ENCODE data around the gene TFF3.

Gene TFF3

GRCh38 chr21:42264245-42265195, 50.7 kb downstream of the TFF3 start:
- no peaks in the 10 kb centered on the region for H3K36me3 ChIP-seq (ENCODE audit: low read length)
- no peaks in the 10 kb centered on the region for H3K9me3 ChIP-seq (ENCODE audit: insufficient read depth, low read length)
- no peaks in the 10 kb centered on the region for H3K27me3 ChIP-seq (ENCODE audit: low read length)
- H3K9me2 ChIP-seq (replicated peaks; ENCODE audit: insufficient read depth, low read length) = no peaks in the 10 kb centered on the region
- H3K4me3 ChIP-seq (ENCODE audit: insufficient read depth, low read length, poor library complexity, severe bottlenecking) = no peak overlapping the region
- H4K20me1 ChIP-seq (ENCODE audit: low read depth, low read length) = no peaks in the 10 kb centered on the region
- H3K79me2 ChIP-seq (ENCODE audit: insufficient read depth, low read length) = no peaks in the 10 kb centered on the region
- H3K27ac ChIP-seq (ENCODE audit: low read depth, low read length) = no peak overlapping the region
- no peak for TF ChIP-seq CTCF (IDR thresholded peaks at IDR 0.05; ENCODE audit: insufficient read depth, low read length, poor library complexity, severe bottlenecking)
- TF ChIP-seq EZH2phosphoT487 (conservative IDR thresholded peaks at IDR 0.05; ENCODE audit: low read length) = no peak
- no peak overlapping the region for H3K9ac ChIP-seq (ENCODE audit: low read length)
- H3F3A ChIP-seq (ENCODE audit: insufficient read depth) = no peaks in the 10 kb centered on the region
- no peak overlapping the region for H3K4me2 ChIP-seq (ENCODE audit: low read depth, low read length, poor library complexity, severe bottlenecking)
- no peak overlapping the region for H2AFZ ChIP-seq (ENCODE audit: low read depth, low read length, severe bottlenecking)

- TF ChIP-seq CTCF (IDR thresholded peaks at IDR 0.05; ENCODE audit: insufficient read depth, low read length, poor library complexity, severe bottlenecking) (no peak), EZH2phosphoT487 (conservative IDR thresholded peaks at IDR 0.05; ENCODE audit: low read length) (no peak)
- no peaks in the 10 kb centered on the region for H3K36me3 ChIP-seq (ENCODE audit: low read length)
- H3K9me2 ChIP-seq (replicated peaks; ENCODE audit: insufficient read depth, low read length) = no peaks in the 10 kb centered on the region
- H4K20me1 ChIP-seq (ENCODE audit: low read depth, low read length) = no peaks in the 10 kb centered on the region
- H3K79me2 ChIP-seq (ENCODE audit: insufficient read depth, low read length) = no peaks in the 10 kb centered on the region
- H3K27me3 ChIP-seq (ENCODE audit: low read length) = no peaks in the 10 kb centered on the region
- H2AFZ ChIP-seq (ENCODE audit: low read depth, low read length, severe bottlenecking) = no peak overlapping the region
- H3K9ac ChIP-seq (ENCODE audit: low read length) = no peak overlapping the region
- H3K4me2 ChIP-seq (ENCODE audit: low read depth, low read length, poor library complexity, severe bottlenecking) = no peak overlapping the region
- H3K27ac ChIP-seq (ENCODE audit: low read depth, low read length) = no peak overlapping the region
- no peak overlapping the region for H3K4me3 ChIP-seq (ENCODE audit: insufficient read depth, low read length, poor library complexity, severe bottlenecking)
- H3F3A ChIP-seq (ENCODE audit: insufficient read depth) = no peaks in the 10 kb centered on the region
- no peaks in the 10 kb centered on the region for H3K9me3 ChIP-seq (ENCODE audit: insufficient read depth, low read length)
Observed at GRCh38 chr21:42263591-42264131, 51.5 kb downstream of the TFF3 start.

- Histone ChIP-seq H3K4me2 (ENCODE audit: low read depth, low read length, poor library complexity, severe bottlenecking) (no peak overlapping the region), H3K9me3 (ENCODE audit: insufficient read depth, low read length) (no peaks in the 10 kb centered on the region), H2AFZ (ENCODE audit: low read depth, low read length, severe bottlenecking) (no peak overlapping the region), H3K27ac (ENCODE audit: low read depth, low read length) (no peak overlapping the region), H3K9ac (ENCODE audit: low read length) (no peak overlapping the region), H3K36me3 (ENCODE audit: low read length) (no peaks in the 10 kb centered on the region), H3K4me3 (ENCODE audit: insufficient read depth, low read length, poor library complexity, severe bottlenecking) (no peak overlapping the region), H3K79me2 (ENCODE audit: insufficient read depth, low read length) (no peaks in the 10 kb centered on the region), H3K27me3 (ENCODE audit: low read length) (no peaks in the 10 kb centered on the region), H3F3A (ENCODE audit: insufficient read depth) (no peaks in the 10 kb centered on the region), H4K20me1 (ENCODE audit: low read depth, low read length) (no peaks in the 10 kb centered on the region), H3K9me2 (replicated peaks; ENCODE audit: insufficient read depth, low read length) (no peaks in the 10 kb centered on the region)
- TF ChIP-seq CTCF (IDR thresholded peaks at IDR 0.05; ENCODE audit: insufficient read depth, low read length, poor library complexity, severe bottlenecking) (no peak), EZH2phosphoT487 (conservative IDR thresholded peaks at IDR 0.05; ENCODE audit: low read length) (no peak)
Observed at GRCh38 chr21:42262831-42263231, 52.4 kb downstream of the TFF3 start.

All from SU-DHL-6 (cell line).